ENCODE results near the gene SPDL1. TPM values are rescaled to one million over a fixed set of nuclear protein-coding genes. Genes with fewer than 3 reads are reported as not detected.

The SPDL1 gene
- polyA plus RNA-seq (2012; ENCODE audit: insufficient read depth, insufficient read length) = 65.2 TPM

- peak; percentile 94 for DNase-seq (ENCODE audit: low read depth, low spot score)
- H3K4me3 ChIP-seq (ENCODE audit: low read length) = peak within 1 kb of the TSS; percentile 87
These were observed at the start of gene SPDL1 for GRCh38 chr5:169583424-169584220. SPDL1 (plus strand) TSS chr5:169583773; CDS start chr5:169588417, 4,644 bp downstream.

- DNase-seq (ENCODE audit: low read depth, low spot score) = no peak
- H3K4me3 ChIP-seq (ENCODE audit: low read length) = no peak overlapping the region
These were observed 49.2 kb upstream of the SPDL1 start for GRCh38 chr5:169534311-169534880.

- H3K4me3 ChIP-seq (ENCODE audit: low read length) = no peak overlapping the region
- DNase-seq (ENCODE audit: low read depth, low spot score) = no peak
These were observed 48.6 kb upstream of the SPDL1 start for GRCh38 chr5:169534939-169535338.

GRCh38 chr5:169538944-169539343 is 44.6 kb upstream of the SPDL1 start:
- no peak for DNase-seq (ENCODE audit: low read depth, low spot score)
- no peak overlapping the region for H3K4me3 ChIP-seq (ENCODE audit: low read length)

- no peak overlapping the region for H3K4me3 ChIP-seq (ENCODE audit: low read length)
- DNase-seq (ENCODE audit: low read depth, low spot score) = no peak
These were observed 40.8 kb upstream of the SPDL1 start for GRCh38 chr5:169542811-169543210.

GRCh38 chr5:169544264-169544950 is 39.2 kb upstream of the SPDL1 start:
- H3K4me3 ChIP-seq (ENCODE audit: low read length) = no peak overlapping the region
- DNase-seq (ENCODE audit: low read depth, low spot score) = no peak

- H3K4me3 ChIP-seq (ENCODE audit: low read length) = no peak overlapping the region
- no peak for DNase-seq (ENCODE audit: low read depth, low spot score)
These were observed 37.8 kb upstream of the SPDL1 start for GRCh38 chr5:169545762-169546161.

- no peak for DNase-seq (ENCODE audit: low read depth, low spot score)
- H3K4me3 ChIP-seq (ENCODE audit: low read length) = no peak overlapping the region
These were observed 37.2 kb upstream of the SPDL1 start for GRCh38 chr5:169546346-169546745.

GRCh38 chr5:169547508-169547907 is 36.1 kb upstream of the SPDL1 start:
- H3K4me3 ChIP-seq (ENCODE audit: low read length) = no peak overlapping the region
- DNase-seq (ENCODE audit: low read depth, low spot score) = peak; percentile 2

GRCh38 chr5:169548315-169548714 is 35.3 kb upstream of the SPDL1 start:
- peak; percentile 1 for DNase-seq (ENCODE audit: low read depth, low spot score)
- H3K4me3 ChIP-seq (ENCODE audit: low read length) = no peak overlapping the region

- no peak for DNase-seq (ENCODE audit: low read depth, low spot score)
- no peak overlapping the region for H3K4me3 ChIP-seq (ENCODE audit: low read length)
These were observed 34.0 kb upstream of the SPDL1 start for GRCh38 chr5:169549453-169550100.

- no peak for DNase-seq (ENCODE audit: low read depth, low spot score)
- no peak overlapping the region for H3K4me3 ChIP-seq (ENCODE audit: low read length)
These were observed 33.3 kb upstream of the SPDL1 start for GRCh38 chr5:169550227-169550626.

- DNase-seq (ENCODE audit: low read depth, low spot score) = no peak
- no peak overlapping the region for H3K4me3 ChIP-seq (ENCODE audit: low read length)
These were observed 32.4 kb upstream of the SPDL1 start for GRCh38 chr5:169551146-169551545.

- H3K4me3 ChIP-seq (ENCODE audit: low read length) = no peak overlapping the region
- DNase-seq (ENCODE audit: low read depth, low spot score) = no peak
These were observed 31.9 kb upstream of the SPDL1 start for GRCh38 chr5:169551696-169552095.

GRCh38 chr5:169554251-169554650 is 29.3 kb upstream of the SPDL1 start:
- DNase-seq (ENCODE audit: low read depth, low spot score) = no peak
- no peak overlapping the region for H3K4me3 ChIP-seq (ENCODE audit: low read length)

GRCh38 chr5:169557838-169558237 is 25.7 kb upstream of the SPDL1 start:
- H3K4me3 ChIP-seq (ENCODE audit: low read length) = no peak overlapping the region
- no peak for DNase-seq (ENCODE audit: low read depth, low spot score)

- no peak for DNase-seq (ENCODE audit: low read depth, low spot score)
- no peak overlapping the region for H3K4me3 ChIP-seq (ENCODE audit: low read length)
These were observed 21.7 kb upstream of the SPDL1 start for GRCh38 chr5:169561893-169562292.

- DNase-seq (ENCODE audit: low read depth, low spot score) = no peak
- no peak overlapping the region for H3K4me3 ChIP-seq (ENCODE audit: low read length)
These were observed 20.2 kb upstream of the SPDL1 start for GRCh38 chr5:169563369-169563768.

GRCh38 chr5:169566202-169566601 is 17.4 kb upstream of the SPDL1 start:
- no peak overlapping the region for H3K4me3 ChIP-seq (ENCODE audit: low read length)
- no peak for DNase-seq (ENCODE audit: low read depth, low spot score)

GRCh38 chr5:169567079-169567478 is 16.5 kb upstream of the SPDL1 start:
- no peak overlapping the region for H3K4me3 ChIP-seq (ENCODE audit: low read length)
- no peak for DNase-seq (ENCODE audit: low read depth, low spot score)
